HL-60 (cell line): Measurements from ENCODE around the gene PSMD12.

Experiments used
- SPI1 ChIP-seq: IDR thresholded peaks from 2 replicates; pipeline ENCODE4 v1.6.1; 2012; ENCODE audit warnings: low read depth, mild to moderate bottlenecking, borderline replicate concordance
- TF ChIP-seq, protein P1 (sequence below): IDR thresholded peaks from 2 replicates; pipeline ENCODE4 v1.6.1; 2012; ENCODE audit warnings: low read depth; ENCODE audit not compliant: insufficient replicate concordance
- TF ChIP-seq, protein P2 (sequence below): IDR thresholded peaks from one replicate; pipeline ENCODE4 v1.5.1; 2011; ENCODE audit warnings: low read length, control low read depth, inconsistent platforms; ENCODE audit not compliant: insufficient read depth

DNA sequence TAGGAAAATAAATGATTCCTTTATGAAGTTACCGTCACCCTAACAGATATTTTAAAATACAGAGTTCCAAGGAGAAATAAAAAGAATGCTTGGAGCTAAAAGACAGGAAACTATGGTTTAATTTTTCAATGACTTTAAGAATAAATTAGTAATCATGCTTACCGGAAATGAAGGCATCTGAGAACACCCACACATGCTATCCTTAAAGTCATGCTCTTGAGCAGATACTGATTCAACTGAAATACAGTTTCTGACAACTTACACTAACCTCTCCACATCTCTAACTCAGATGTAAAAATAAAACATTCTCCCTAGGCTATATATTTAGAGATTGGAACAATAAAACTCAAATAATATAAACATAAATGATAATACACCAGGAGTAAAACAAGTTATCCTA is 7.8 kb downstream of the PSMD12 start:
- no peak for TF ChIP-seq SPI1
- TF ChIP-seq, protein P1, sequence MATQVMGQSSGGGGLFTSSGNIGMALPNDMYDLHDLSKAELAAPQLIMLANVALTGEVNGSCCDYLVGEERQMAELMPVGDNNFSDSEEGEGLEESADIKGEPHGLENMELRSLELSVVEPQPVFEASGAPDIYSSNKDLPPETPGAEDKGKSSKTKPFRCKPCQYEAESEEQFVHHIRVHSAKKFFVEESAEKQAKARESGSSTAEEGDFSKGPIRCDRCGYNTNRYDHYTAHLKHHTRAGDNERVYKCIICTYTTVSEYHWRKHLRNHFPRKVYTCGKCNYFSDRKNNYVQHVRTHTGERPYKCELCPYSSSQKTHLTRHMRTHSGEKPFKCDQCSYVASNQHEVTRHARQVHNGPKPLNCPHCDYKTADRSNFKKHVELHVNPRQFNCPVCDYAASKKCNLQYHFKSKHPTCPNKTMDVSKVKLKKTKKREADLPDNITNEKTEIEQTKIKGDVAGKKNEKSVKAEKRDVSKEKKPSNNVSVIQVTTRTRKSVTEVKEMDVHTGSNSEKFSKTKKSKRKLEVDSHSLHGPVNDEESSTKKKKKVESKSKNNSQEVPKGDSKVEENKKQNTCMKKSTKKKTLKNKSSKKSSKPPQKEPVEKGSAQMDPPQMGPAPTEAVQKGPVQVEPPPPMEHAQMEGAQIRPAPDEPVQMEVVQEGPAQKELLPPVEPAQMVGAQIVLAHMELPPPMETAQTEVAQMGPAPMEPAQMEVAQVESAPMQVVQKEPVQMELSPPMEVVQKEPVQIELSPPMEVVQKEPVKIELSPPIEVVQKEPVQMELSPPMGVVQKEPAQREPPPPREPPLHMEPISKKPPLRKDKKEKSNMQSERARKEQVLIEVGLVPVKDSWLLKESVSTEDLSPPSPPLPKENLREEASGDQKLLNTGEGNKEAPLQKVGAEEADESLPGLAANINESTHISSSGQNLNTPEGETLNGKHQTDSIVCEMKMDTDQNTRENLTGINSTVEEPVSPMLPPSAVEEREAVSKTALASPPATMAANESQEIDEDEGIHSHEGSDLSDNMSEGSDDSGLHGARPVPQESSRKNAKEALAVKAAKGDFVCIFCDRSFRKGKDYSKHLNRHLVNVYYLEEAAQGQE = no peak
- TF ChIP-seq, protein P2, sequence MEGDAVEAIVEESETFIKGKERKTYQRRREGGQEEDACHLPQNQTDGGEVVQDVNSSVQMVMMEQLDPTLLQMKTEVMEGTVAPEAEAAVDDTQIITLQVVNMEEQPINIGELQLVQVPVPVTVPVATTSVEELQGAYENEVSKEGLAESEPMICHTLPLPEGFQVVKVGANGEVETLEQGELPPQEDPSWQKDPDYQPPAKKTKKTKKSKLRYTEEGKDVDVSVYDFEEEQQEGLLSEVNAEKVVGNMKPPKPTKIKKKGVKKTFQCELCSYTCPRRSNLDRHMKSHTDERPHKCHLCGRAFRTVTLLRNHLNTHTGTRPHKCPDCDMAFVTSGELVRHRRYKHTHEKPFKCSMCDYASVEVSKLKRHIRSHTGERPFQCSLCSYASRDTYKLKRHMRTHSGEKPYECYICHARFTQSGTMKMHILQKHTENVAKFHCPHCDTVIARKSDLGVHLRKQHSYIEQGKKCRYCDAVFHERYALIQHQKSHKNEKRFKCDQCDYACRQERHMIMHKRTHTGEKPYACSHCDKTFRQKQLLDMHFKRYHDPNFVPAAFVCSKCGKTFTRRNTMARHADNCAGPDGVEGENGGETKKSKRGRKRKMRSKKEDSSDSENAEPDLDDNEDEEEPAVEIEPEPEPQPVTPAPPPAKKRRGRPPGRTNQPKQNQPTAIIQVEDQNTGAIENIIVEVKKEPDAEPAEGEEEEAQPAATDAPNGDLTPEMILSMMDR = no peak
